HepG2 (cell line): Measurements from ENCODE around the gene PDE3A. TPM values are rescaled to one million over a fixed set of nuclear protein-coding genes. Genes with fewer than 3 reads are reported as not detected.

ENCODE experiments used
- BRCA1 ChIP-seq: sonication (generic); formaldehyde crosslinking; IDR thresholded peaks from 2 replicates; pipeline ENCODE4 v1.4.0; 2020; ENCODE audit warnings: missing genetic modification reagents
- BRD4 ChIP-seq: sonication (generic); formaldehyde crosslinking; IDR thresholded peaks from 2 replicates; pipeline ENCODE4 v1.4.0; 2020; ENCODE audit warnings: missing genetic modification reagents
- CBFB ChIP-seq: sonication (generic); formaldehyde crosslinking; IDR thresholded peaks from 2 replicates; pipeline ENCODE4 v1.4.0; 2020; ENCODE audit warnings: missing genetic modification reagents
- CC2D1A ChIP-seq: sonication (generic); formaldehyde crosslinking; IDR thresholded peaks from 2 replicates; pipeline ENCODE4 v1.8.1; 2023; ENCODE audit warnings: mild to moderate bottlenecking, missing genetic modification reagents
- DMAP1 ChIP-seq: IDR thresholded peaks from 2 replicates; pipeline ENCODE4 v1.6.1; 2016
- EP300 ChIP-seq, 3 experiments: sonication (generic) in 1 of 3; formaldehyde crosslinking in 1 of 3; IDR thresholded peaks; 2 replicates each; pipeline versions ENCODE4 v1.5.1 to v1.6.1; 2011 to 2020; ENCODE audit warnings: low read depth in 2 of 3, low read length in 2 of 3, borderline replicate concordance in 1 of 3, improper control_type of control experiment in 1 of 3, mild to moderate bottlenecking in 1 of 3, missing genetic modification reagents in 1 of 3, moderate library complexity in 1 of 3
- HMGA1 ChIP-seq: sonication (generic); formaldehyde crosslinking; conservative IDR thresholded peaks from 2 replicates; pipeline ENCODE4 v1.4.0; 2020; ENCODE audit warnings: missing genetic modification reagents
- HNF4A ChIP-seq: sonication (generic); formaldehyde crosslinking; IDR thresholded peaks from 2 replicates; pipeline ENCODE4 v1.4.0; 2020; ENCODE audit warnings: missing genetic modification reagents
- HOXA9 ChIP-seq: sonication (generic); formaldehyde crosslinking; IDR thresholded peaks from 2 replicates; pipeline ENCODE4 v1.8.1; 2022; ENCODE audit warnings: missing genetic modification reagents, mild to moderate bottlenecking, moderate library complexity, borderline replicate concordance
- IKZF1 ChIP-seq: fragments of 450-650 bp; IDR thresholded peaks from 2 replicates; pipeline ENCODE4 v1.7.1; 2016
- MAFK ChIP-seq, 2 experiments: IDR thresholded peaks in 1 of 2; conservative IDR thresholded peaks in 1 of 2; 2 replicates each; pipeline ENCODE4 v1.6.1; 2011; ENCODE audit warnings: improper control_type of control experiment in 2 of 2, low read length in 2 of 2
- NFIC ChIP-seq: IDR thresholded peaks from 2 replicates; pipeline ENCODE4 v1.6.1; 2012; ENCODE audit warnings: mild to moderate bottlenecking, low read length, inconsistent platforms
- NR2F6 ChIP-seq, 2 experiments: IDR thresholded peaks; 2 replicates each; pipeline ENCODE4 v1.6.1; 2016; ENCODE audit warnings: antibody characterized with exemption in 1 of 2, mild to moderate bottlenecking in 1 of 2
- PPARG ChIP-seq: conservative IDR thresholded peaks from 2 replicates; pipeline ENCODE4 v1.6.1; 2016; ENCODE audit warnings: missing biosample characterization, missing genetic modification reagents
- RARG ChIP-seq: sonication (generic); formaldehyde crosslinking; IDR thresholded peaks from 2 replicates; pipeline ENCODE4 v1.4.0; 2020; ENCODE audit warnings: low read depth, mild to moderate bottlenecking, missing genetic modification reagents
- SAP130 ChIP-seq: IDR thresholded peaks from 2 replicates; pipeline ENCODE4 v1.6.1; 2016; ENCODE audit warnings: low read depth
- ZNF432 ChIP-seq: sonication (generic); formaldehyde crosslinking; IDR thresholded peaks from 2 replicates; pipeline ENCODE4 v1.5.0; 2020; ENCODE audit warnings: missing genetic modification reagents, mild to moderate bottlenecking, borderline replicate concordance
- ZNF451 ChIP-seq: sonication (generic); formaldehyde crosslinking; IDR thresholded peaks from 2 replicates; pipeline ENCODE4 v1.5.0; 2020; ENCODE audit warnings: mild to moderate bottlenecking, missing genetic modification reagents
- ZNF558 ChIP-seq: sonication (generic); formaldehyde crosslinking; IDR thresholded peaks from 2 replicates; pipeline ENCODE4 v1.9.0; 2022; ENCODE audit warnings: mild to moderate bottlenecking, missing genetic modification reagents, borderline replicate concordance
- ZNF724P ChIP-seq: sonication (generic); formaldehyde crosslinking; IDR thresholded peaks from 2 replicates; pipeline ENCODE4 v1.8.0; 2022; ENCODE audit warnings: missing genetic modification reagents, borderline replicate concordance
- ZNF773 ChIP-seq: sonication (generic); formaldehyde crosslinking; IDR thresholded peaks from 2 replicates; pipeline ENCODE4 v1.4.0; 2020; ENCODE audit warnings: missing genetic modification reagents, borderline replicate concordance
- ZNF879 ChIP-seq: sonication (generic); formaldehyde crosslinking; IDR thresholded peaks from 2 replicates; pipeline ENCODE4 v1.8.1; 2023; ENCODE audit warnings: missing genetic modification reagents
- polyA plus RNA-seq, 8 experiments: library from polyadenylated mRNA; depleted of rRNA in 3 of 8; stranded (reverse) in 7 of 8; unstranded in 1 of 8; fragments of >200 nt; fragmentation: Illumina TruSeq in 4 of 8; extraction: Trizol in 4 of 8; gene quantifications; 2 replicates each; pipeline versions ENCODE4 v1.2.1 to v1.2.3, GENCODE V29; 2011 to 2016; ENCODE audit warnings: low read depth in 4 of 8, missing spikeins in 1 of 8, mixed read lengths in 1 of 8; ENCODE audit not compliant: insufficient read depth in 1 of 8
- total RNA-seq, 5 experiments: library from RNA; depleted of rRNA; stranded (reverse); fragments of >200 nt; fragmentation: Illumina TruSeq; extraction: Trizol; gene quantifications; 2 replicates each; pipeline ENCODE4 v1.2.3, GENCODE V29; 2016; ENCODE audit warnings: low read depth in 1 of 5
- TF ChIP-seq, protein P1 (sequence below): IDR thresholded peaks from 2 replicates; pipeline ENCODE4 v1.4.0; 2020; ENCODE audit warnings: mild to moderate bottlenecking, missing genetic modification reagents
- TF ChIP-seq, protein P2 (sequence below): sonication (generic); formaldehyde crosslinking; IDR thresholded peaks from 2 replicates; pipeline ENCODE4 v1.4.0; 2020; ENCODE audit warnings: missing genetic modification reagents
- TF ChIP-seq, protein P3 (sequence below): sonication (generic); formaldehyde crosslinking; IDR thresholded peaks from 2 replicates; pipeline ENCODE4 v1.5.0; 2020; ENCODE audit warnings: missing genetic modification reagents

Gene PDE3A
- total and polyA plus RNA-seq, 2 of the 13 experiments (the other 11 are each of a cell fraction or from before 2014, with no cell fraction given): 0.77 to 1.5 TPM

DNA sequence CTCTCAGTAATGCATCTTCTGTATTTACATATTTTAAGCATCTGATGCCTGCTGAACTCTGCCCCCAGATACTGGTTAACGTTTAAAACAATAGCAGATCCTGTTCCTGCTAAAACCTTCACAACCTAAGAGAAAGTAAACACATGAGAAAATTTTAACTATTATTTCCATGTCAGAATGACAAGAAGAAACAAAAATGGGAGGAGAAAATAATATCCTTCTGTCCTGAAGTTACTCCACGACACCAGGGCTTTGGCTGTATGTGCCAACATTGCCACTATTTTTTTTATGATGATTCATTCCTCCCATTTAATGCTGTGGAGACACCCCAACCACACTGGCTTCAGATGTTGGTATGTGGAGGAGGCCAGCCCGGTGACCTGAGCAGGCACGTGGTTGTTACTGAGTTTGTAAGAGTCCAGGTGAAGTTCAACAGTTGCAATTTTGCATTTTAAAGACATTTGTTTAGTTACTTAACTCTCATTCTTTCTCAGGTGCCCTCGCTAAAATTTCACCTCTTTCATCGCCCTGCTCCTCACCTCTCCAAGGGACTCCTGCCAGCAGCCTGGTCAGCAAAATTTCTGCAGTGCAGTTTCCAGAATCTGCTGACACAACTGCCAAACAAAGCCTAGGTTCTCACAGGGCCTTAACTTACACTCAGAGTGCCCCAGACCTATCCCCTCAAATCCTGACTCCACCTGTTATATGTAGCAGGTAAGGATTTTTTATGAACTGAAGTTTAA is 261.2 kb downstream of the PDE3A start (continued):
- TF ChIP-seq, protein P1, sequence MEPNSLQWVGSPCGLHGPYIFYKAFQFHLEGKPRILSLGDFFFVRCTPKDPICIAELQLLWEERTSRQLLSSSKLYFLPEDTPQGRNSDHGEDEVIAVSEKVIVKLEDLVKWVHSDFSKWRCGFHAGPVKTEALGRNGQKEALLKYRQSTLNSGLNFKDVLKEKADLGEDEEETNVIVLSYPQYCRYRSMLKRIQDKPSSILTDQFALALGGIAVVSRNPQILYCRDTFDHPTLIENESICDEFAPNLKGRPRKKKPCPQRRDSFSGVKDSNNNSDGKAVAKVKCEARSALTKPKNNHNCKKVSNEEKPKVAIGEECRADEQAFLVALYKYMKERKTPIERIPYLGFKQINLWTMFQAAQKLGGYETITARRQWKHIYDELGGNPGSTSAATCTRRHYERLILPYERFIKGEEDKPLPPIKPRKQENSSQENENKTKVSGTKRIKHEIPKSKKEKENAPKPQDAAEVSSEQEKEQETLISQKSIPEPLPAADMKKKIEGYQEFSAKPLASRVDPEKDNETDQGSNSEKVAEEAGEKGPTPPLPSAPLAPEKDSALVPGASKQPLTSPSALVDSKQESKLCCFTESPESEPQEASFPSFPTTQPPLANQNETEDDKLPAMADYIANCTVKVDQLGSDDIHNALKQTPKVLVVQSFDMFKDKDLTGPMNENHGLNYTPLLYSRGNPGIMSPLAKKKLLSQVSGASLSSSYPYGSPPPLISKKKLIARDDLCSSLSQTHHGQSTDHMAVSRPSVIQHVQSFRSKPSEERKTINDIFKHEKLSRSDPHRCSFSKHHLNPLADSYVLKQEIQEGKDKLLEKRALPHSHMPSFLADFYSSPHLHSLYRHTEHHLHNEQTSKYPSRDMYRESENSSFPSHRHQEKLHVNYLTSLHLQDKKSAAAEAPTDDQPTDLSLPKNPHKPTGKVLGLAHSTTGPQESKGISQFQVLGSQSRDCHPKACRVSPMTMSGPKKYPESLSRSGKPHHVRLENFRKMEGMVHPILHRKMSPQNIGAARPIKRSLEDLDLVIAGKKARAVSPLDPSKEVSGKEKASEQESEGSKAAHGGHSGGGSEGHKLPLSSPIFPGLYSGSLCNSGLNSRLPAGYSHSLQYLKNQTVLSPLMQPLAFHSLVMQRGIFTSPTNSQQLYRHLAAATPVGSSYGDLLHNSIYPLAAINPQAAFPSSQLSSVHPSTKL (CRISPR knock-in tag): peak; percentile 45; the same call in 1 of the 2 replicates
- TF ChIP-seq HOXA9 (no peak), BRD4 (CRISPR knock-in tag) (0 out of 2 replicates have a peak, but pooled peaks have one; percentile 61), ZNF451 (CRISPR knock-in tag) (no peak), ZNF879 (CRISPR knock-in tag) (no peak), ZNF773 (CRISPR knock-in tag) (no peak), RARG (CRISPR knock-in tag) (no peak), IKZF1 (no peak), NR2F6 (IDR thresholded peaks at IDR 0.05) (peak; percentile 19; the same call in 1 of the 2 replicates), NR2F6 (CRISPR knock-in tag; IDR thresholded peaks at IDR 0.05) (peak; percentile 30; the same call in 1 of the 2 replicates), HMGA1 (CRISPR knock-in tag) (no peak), CBFB (CRISPR knock-in tag) (no peak), HNF4A (CRISPR knock-in tag) (peak; percentile 65), MAFK (conservative IDR thresholded peaks at IDR 0.05 in 1 of 2, IDR thresholded peaks at IDR 0.05 in 1 of 2; ENCODE audit: low read length in 2 of 2) (peak; percentile 94), ZNF724P (no peak), CC2D1A (0 out of 2 replicates have a peak, but pooled peaks have one; percentile 8), NFIC (no peak), DMAP1 (CRISPR knock-in tag) (peak; percentile 50; the same call in 1 of the 2 replicates), ZNF432 (no peak), EP300 (IDR thresholded peaks at IDR 0.05; ENCODE audit: low read depth in 2 of 2, low read length in 2 of 2) (0 out of 4 replicates have a peak, but pooled peaks of 1 of the 2 experiments have one; percentile 40), EP300 (CRISPR knock-in tag; IDR thresholded peaks at IDR 0.05; ENCODE audit: borderline replicate concordance) (peak; percentile 35; the same call in 1 of the 2 replicates), SAP130 (CRISPR knock-in tag) (peak; percentile 54), ZNF558 (CRISPR knock-in tag) (no peak), BRCA1 (no peak), PPARG (CRISPR knock-in tag) (no peak)
- TF ChIP-seq, protein P2, sequence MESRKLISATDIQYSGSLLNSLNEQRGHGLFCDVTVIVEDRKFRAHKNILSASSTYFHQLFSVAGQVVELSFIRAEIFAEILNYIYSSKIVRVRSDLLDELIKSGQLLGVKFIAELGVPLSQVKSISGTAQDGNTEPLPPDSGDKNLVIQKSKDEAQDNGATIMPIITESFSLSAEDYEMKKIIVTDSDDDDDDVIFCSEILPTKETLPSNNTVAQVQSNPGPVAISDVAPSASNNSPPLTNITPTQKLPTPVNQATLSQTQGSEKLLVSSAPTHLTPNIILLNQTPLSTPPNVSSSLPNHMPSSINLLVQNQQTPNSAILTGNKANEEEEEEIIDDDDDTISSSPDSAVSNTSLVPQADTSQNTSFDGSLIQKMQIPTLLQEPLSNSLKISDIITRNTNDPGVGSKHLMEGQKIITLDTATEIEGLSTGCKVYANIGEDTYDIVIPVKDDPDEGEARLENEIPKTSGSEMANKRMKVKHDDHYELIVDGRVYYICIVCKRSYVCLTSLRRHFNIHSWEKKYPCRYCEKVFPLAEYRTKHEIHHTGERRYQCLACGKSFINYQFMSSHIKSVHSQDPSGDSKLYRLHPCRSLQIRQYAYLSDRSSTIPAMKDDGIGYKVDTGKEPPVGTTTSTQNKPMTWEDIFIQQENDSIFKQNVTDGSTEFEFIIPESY: no peak
- TF ChIP-seq, protein P3, sequence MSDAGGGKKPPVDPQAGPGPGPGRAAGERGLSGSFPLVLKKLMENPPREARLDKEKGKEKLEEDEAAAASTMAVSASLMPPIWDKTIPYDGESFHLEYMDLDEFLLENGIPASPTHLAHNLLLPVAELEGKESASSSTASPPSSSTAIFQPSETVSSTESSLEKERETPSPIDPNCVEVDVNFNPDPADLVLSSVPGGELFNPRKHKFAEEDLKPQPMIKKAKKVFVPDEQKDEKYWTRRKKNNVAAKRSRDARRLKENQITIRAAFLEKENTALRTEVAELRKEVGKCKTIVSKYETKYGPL (CRISPR knock-in tag): no peak
